IPS-NIHi7 (cell line): ENCODE measurements around the gene LCE3C.
"Not testable (repeated sequence)": the region's sequence is repeated elsewhere in the genome, so short reads cannot be mapped to it uniquely, and the experiment has no call there.

Experiments used
- DNase-seq: peaks from one replicate; pipeline ENCODE4 v3.0.0; 2012; ENCODE audit warnings: mixed read lengths; ENCODE audit errors: extremely low spot score

Gene LCE3C

GRCh38 chr1:152599934-152600333 lies at the start of gene LCE3C:
Gene LCE3C (plus strand): TSS chr1:152600234. CDS start chr1:152600732, 498 bp downstream.
- no peak for DNase-seq

- no peak for DNase-seq
These were observed 34.9 kb upstream of the LCE3C start for GRCh38 chr1:152565115-152565514.

- no peak for DNase-seq
These were observed 34.4 kb upstream of the LCE3C start for GRCh38 chr1:152565535-152566215.

- DNase-seq, result no peak
These were observed 33.4 kb upstream of the LCE3C start, which contains the start of gene LCE3E for GRCh38 chr1:152566681-152567080. Gene LCE3E (minus strand): TSS chr1:152566780. CDS start chr1:152566208, 572 bp downstream.

- no peak for DNase-seq
These were observed 22.9 kb upstream of the LCE3C start for GRCh38 chr1:152577168-152577567.

- DNase-seq, result not testable (repeated sequence)
These were observed 20.5 kb upstream of the LCE3C start for GRCh38 chr1:152579526-152579925.

- no peak for DNase-seq
These were observed 19.6 kb upstream of the LCE3C start, which contains the start of gene LCE3D for GRCh38 chr1:152580433-152580832. Gene LCE3D (minus strand): TSS chr1:152580516. CDS start chr1:152579936, 580 bp downstream.

GRCh38 chr1:152582647-152583046 lies 17.4 kb upstream of the LCE3C start:
- DNase-seq, result no peak

- DNase-seq, result no peak
These were observed 14.4 kb upstream of the LCE3C start for GRCh38 chr1:152585586-152585985.

- DNase-seq, result no peak
These were observed 3.0 kb upstream of the LCE3C start for GRCh38 chr1:152596986-152597385.

- DNase-seq, result no peak
These were observed 13.5 kb downstream of the LCE3C start, which contains the start of gene LCE3B for GRCh38 chr1:152613511-152613910. Gene LCE3B (plus strand): TSS chr1:152613811. CDS start chr1:152613811, 0 bp downstream.

- DNase-seq, result no peak
These were observed 22.0 kb downstream of the LCE3C start for GRCh38 chr1:152621993-152622392.

GRCh38 chr1:152622803-152623202 lies 22.8 kb downstream of the LCE3C start, which contains the start of gene LCE3A:
Gene LCE3A (minus strand): TSS chr1:152623103. CDS start chr1:152623103, 0 bp downstream.
- no peak for DNase-seq

GRCh38 chr1:152623203-152623844 lies 23.3 kb downstream of the LCE3C start:
- DNase-seq, result no peak

GRCh38 chr1:152626744-152627143 lies 26.7 kb downstream of the LCE3C start:
- DNase-seq, result no peak

GRCh38 chr1:152630596-152630995 lies 30.6 kb downstream of the LCE3C start:
- DNase-seq, result no peak

GRCh38 chr1:152640351-152640750 lies 40.3 kb downstream of the LCE3C start:
- DNase-seq, result no peak

GRCh38 chr1:152643945-152644344 lies 43.9 kb downstream of the LCE3C start:
- no peak for DNase-seq

GRCh38 chr1:152645146-152645545 lies 45.1 kb downstream of the LCE3C start:
- DNase-seq, result no peak

GRCh38 chr1:152646656-152647055 lies 46.6 kb downstream of the LCE3C start:
- no peak for DNase-seq
